Measurements from ENCODE around the gene LCLAT1.

LCLAT1 gene

DNA sequence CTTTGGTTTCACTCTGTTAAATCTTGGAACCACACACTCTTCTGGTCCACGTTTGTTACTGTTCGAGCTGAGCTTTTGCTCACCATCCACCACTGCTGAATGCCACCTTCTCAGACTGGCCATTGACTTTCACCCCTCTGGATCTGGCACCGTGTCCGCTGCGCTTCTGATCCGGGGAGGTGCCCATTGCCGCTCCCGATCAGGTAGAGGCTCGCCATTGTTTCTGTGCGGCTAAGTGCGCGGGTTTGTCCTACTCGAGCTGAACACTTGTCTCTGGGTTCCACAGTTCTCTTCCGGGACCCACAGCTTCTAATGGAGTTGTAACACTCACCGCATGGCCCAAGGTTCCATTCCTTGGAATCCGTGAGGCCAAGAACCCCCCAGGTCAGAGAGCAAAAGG, 72.8 kb downstream of the LCLAT1 start:
- TF ChIP-seq, protein P1, sequence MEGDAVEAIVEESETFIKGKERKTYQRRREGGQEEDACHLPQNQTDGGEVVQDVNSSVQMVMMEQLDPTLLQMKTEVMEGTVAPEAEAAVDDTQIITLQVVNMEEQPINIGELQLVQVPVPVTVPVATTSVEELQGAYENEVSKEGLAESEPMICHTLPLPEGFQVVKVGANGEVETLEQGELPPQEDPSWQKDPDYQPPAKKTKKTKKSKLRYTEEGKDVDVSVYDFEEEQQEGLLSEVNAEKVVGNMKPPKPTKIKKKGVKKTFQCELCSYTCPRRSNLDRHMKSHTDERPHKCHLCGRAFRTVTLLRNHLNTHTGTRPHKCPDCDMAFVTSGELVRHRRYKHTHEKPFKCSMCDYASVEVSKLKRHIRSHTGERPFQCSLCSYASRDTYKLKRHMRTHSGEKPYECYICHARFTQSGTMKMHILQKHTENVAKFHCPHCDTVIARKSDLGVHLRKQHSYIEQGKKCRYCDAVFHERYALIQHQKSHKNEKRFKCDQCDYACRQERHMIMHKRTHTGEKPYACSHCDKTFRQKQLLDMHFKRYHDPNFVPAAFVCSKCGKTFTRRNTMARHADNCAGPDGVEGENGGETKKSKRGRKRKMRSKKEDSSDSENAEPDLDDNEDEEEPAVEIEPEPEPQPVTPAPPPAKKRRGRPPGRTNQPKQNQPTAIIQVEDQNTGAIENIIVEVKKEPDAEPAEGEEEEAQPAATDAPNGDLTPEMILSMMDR (IDR thresholded peaks at IDR 0.05; ENCODE audit: low read depth, low read length): no peak
- no peak for DNase-seq (ENCODE audit: extremely low read depth, low read depth)

DNA sequence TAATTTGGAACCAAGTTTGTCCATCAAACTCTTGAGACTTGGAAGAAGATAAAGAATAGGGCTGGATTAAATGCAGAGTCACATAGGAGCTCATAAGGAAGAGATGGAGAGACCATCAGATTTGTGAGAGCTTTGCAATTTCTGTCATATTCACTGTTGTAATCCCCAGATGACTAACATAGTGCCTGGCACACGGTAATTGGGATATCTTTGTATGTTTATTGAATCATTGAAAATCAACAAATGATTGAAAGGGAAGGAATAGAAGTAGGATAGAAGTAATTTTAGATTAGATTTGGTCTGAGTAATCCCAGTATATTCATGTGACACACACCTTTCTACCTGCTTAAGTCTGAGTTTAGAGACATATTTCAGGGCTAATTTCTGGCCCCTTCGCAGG, 75.4 kb downstream of the LCLAT1 start:
- no peak for DNase-seq (ENCODE audit: extremely low read depth, low read depth)
- TF ChIP-seq, protein P1 (IDR thresholded peaks at IDR 0.05; ENCODE audit: low read depth, low read length): no peak

DNA sequence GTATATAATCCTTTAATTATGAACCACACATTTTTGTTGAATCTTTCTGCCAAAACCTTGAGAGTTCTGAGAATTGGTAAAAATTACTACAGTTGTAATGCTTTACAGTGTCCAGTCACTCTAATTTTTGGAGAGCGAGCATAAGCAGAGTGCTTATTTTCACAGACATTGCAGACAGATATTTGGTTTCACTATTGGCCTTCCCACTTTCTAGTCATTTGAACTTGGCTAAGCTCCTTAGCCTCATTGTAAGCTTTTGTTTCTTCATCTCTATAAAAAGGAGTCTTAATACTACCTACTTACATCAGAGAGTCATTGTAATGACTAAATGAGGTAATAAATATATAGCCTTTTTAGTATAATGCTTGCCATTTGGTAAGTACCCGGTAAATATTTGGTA, 80.4 kb downstream of the LCLAT1 start:
- TF ChIP-seq, protein P1 (IDR thresholded peaks at IDR 0.05; ENCODE audit: low read depth, low read length): no peak
- DNase-seq (ENCODE audit: extremely low read depth, low read depth): no peak

DNA sequence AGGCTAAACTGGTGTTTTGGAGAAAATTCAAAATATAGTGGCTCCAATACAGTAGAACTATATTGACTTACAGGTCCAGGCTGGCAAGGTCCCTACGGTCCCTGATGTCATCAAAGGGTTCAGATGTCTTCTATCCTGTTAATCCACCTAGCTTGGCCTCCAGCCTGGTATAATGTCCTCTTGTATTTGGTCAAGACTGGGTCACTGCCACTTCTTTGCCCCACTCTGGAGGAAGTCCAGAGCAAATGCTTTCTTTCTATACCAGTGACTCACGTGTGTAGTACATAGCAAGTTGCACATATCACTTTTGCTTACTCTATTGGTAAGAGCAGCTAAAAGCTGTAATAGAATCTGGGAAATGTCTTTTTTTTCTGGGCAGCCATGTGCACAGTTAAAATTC, 80.8 kb downstream of the LCLAT1 start:
- no peak for DNase-seq (ENCODE audit: extremely low read depth, low read depth)
- TF ChIP-seq, protein P1 (IDR thresholded peaks at IDR 0.05; ENCODE audit: low read depth, low read length): no peak

DNA sequence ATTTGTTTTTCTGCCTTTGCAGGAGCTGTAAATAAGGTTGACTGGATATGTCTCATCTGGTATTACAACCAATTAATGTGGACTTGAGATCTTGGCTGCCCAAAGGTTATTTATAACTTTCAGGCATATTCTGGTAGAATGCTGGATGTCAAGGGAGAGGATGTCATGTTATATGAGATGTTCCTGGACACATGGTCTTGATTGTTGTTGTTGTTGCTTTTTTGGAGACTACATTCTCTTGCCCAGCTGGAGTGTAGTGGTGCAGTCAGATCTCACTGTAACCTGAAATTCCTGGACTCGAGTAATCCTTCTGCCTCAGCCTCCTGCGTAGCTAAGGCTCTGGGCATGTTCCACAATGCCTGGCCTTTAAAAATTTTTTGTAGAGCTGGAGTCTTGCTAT, 83.3 kb downstream of the LCLAT1 start:
- TF ChIP-seq, protein P1 (IDR thresholded peaks at IDR 0.05; ENCODE audit: low read depth, low read length): no peak
- DNase-seq (ENCODE audit: extremely low read depth, low read depth): no peak

DNA sequence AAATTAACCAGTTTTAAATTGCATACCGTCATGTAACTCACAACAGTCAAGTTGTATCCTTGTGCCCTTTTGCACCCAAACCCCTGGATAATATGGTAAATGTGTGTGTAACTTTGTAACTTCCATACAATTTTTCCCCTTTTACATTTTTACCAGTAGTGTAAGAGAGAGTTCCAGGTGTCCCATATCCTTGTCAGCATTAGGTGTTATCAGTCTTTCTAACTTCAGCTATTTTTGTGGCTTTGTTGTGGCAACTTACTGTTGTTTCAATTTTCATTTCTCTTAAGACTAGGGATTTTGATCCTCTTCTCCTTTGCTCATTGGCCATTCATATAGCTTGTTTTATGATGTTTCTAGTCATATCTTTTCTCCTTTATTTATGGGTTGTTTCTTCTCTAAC, 94.6 kb downstream of the LCLAT1 start:
- DNase-seq (ENCODE audit: extremely low read depth, low read depth): no peak
- TF ChIP-seq, protein P1 (IDR thresholded peaks at IDR 0.05; ENCODE audit: low read depth, low read length): no peak

DNA sequence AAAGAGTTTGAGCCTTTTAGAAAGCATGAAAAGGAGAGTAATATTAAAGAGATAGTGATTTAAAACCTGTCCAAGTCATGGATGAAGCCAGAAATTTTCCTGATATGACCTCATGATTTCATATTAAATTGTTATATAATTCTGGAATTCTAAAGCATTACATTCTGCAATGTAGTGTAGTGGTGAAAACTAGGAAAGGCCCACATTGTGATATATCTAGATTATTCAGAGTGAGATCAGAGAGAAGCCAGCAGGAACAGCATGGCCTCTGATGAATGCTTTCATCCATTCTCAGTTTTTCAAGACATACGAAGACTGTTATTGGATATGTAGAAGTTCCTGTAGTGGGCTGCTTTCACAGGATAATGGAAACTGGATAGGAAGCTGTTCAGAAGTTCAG, 98.8 kb downstream of the LCLAT1 start:
- no peak for DNase-seq (ENCODE audit: extremely low read depth, low read depth)
- TF ChIP-seq, protein P1 (IDR thresholded peaks at IDR 0.05; ENCODE audit: low read depth, low read length): no peak
